Stimulated activated naive CD4-positive, alpha-beta T cell treated with Interleukin-2 at 50 U/mL for 16 hours (primary cell): Measurements from ENCODE around the gene KLC1.

Experiments
- DNase-seq: peaks from one replicate; lab custom pipeline; 2025; lab: John Stamatoyannopoulos, UW

KLC1 gene

DNA sequence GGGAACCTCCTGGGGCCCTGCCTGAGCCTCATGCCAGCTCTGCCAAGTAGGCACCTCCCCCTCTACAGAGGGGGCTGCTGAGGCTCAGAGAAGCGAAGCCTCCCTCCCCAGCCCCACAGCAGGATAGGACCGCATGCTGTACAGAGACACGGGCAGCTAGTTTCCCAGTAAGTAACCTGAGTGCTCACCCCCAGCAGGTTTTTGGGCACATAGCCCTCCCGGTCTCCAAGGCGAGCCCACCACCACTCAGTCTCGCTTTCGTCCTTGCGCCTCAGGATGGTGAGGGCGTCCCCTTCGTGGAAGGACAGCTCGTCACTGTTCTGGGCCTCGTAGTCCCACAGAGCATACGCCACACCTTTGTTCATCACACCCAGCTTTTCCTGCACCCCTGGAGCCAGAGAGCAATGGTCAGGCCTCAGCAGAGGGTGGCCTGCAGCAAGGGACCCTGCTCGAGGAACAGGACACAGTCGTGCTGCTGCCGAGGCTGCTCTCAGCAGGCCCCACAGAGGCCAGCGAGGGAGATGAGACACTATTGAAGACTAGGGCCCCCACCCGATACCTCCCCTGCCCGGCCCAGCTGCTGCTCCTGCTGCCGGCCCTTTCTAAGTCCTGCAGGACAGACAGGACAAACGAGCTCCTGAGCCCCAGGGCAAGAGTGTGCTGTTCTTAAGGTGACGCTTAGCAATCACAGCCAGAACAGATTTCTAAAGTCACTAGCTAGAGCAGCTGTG, 107.0 kb downstream of the KLC1 start:
- no peak for DNase-seq

DNA sequence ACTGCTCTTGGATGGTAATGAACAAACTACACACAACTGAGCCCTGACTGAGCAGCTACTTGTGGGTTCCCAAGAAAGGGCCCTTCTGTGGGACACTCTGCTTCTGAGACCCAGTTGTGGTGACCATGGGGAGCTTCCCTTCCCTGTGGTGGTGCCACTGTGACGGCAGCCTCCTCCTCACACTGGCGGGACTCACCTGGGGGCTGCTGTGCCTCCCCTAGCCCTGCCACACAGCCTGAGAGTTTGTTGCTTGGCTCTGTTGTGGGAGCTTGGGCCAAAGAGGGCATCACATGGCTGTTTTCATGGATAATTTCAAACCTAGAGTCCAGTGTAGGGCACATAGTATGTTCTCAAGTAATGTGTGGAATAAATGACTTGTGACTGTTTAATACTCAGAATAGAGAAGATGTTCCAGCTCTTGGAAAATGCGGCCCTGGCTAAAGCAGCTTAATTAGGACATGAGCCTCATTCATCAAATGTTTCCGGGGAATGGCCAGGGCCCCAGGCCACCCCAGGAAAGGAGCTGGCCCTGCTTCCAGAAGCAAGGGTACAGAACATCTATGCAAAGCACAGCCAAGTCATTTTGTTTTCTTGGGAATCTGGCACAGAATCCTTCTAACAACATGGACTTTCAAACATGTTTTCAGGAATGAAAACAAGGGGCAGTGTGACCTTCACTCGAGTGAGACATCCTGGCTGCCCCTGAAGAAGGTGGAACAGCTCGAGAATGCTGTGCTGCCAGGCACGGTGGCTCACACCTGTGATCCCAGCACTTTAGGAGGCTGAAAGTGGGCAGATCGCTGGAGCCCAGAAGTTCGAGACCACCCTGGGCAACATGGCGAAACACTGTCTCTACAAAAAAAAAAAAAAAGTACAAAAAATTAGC, 107.8 kb downstream of the KLC1 start:
- no peak for DNase-seq

DNA sequence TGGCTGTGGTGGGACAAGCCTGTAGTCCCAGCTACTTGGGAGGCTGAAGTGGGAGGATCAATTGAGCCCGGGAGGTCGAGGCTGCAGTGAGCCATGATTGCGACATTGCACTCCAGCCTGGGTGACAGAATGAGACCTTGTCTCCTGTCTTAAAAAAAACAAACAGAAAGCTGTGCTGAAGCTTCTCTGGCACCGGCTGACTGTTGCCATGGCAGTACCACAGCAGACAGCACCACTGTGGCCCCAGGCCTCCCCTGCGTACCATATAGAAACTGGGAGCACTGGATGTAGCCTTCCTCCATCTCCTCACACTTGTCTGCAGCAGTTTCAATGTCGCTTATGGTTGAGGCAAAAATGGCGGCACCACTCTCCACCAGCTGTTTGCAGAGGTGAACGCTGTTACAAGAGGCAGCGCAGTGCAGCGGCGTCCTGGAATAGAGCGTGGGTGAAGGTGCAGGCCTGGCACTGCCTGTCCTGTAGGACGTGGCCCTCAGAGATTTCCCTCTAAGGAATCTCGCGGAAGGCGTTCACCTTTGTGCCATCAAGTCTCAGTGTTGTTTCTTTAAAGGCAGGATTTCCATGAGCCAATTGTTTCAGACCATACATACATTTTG, 108.5 kb downstream of the KLC1 start:
- DNase-seq = no peak

DNA sequence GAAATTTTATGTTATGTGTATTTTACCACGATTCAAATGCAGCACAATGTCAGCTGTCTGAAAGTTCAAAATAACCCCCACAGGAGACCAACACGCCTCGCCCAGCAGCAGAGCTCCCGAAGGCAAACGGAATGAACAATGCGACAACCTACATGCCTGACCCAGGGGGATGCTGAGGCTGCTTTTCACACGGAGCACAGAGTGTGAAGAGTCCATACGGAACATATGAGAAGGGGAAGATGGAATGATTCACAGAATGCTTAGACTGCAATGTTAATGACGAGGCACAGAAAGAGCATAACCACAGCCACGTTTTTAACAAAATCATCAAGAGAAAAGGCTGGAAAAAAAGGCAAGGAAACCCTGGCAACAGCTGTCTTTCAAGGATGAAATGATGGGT, 109.2 kb downstream of the KLC1 start:
- no peak for DNase-seq

DNA sequence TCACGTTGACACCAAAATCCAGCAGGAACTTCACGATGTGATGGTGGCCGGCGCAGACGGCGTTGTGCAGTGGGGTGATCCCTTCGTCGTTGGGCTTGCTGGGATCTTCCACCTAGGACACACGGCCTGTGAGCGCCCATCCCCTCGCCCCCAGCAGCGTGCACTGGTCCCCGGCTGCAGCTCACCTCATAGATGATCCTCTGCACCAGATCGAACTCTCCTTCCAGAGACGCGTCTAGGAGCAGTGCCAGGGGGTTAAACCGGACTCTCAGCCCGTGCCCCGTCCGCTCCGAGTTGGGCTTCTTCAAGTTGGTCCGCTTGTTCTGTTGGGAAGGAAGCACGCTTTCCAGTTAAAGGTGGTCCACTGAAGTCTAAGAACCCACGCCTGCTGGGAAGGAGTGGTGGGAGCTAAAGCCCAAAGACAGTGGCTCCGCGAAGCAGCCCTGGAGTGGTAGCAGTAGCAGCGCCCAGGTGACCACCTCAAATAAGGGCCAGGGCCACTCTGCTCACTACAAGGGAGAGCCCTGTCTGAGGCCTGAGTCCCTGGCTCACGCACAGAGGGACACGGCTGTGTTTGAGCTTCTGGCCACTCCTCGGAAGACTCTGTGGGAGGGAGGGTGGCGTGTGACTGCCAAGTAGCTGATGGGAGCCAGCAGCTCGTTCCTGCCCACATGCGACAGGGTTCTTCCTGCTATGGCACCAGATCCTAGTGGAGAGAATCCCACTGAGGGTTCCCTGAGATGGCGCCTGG, 109.9 kb downstream of the KLC1 start:
- no peak for DNase-seq

DNA sequence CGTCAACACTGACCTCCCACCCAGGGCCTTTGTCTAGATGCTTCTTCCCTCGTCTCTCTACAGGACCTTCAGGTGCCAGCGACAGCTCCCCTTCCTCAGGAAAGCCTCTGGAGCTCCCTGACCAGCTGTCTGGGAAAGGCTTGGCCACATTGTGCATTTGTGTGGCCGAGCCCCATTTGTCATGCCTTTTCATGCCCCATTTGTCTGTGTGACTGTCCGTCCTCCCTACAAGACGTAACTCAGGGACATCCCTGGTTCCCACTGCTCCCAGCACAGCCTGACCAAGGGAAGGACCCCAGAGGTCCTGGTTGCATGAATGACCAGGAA, 110.4 kb downstream of the KLC1 start:
- DNase-seq = no peak

DNA sequence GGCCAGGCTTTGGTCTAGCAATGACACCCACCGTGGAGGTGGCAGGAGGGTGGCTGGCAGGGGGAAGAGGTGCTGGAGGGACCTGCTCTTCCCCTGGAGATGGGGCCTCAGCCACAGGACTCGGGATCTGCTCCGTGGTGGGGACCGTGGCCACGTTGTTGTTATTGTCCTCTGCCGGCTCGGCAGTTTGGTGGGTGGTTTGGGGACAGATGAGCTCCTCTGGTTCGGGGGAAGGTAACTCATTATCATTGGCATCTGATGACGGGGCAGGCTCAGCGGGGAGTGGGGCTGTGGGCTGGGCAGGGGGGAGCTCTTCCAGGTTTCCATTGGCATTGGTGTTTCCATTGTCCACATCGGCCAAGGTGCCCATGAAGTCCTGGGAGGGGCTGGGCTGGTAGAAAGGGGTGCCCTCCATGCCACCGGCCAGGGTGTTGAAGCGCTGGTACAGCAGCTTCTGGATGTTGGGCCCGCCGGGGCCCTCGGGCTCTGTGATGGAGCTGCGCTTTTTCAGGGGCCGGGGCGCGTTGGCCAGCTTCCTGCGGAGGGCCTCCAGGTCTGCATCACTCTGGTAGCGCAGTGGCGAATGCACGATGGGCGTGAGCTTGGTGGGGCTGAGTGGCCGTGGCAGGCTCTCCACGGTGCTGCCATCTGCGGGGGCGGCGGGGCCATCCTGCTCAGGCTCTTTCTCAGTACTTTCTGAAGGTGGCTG, 110.9 kb downstream of the KLC1 start:
- DNase-seq = no peak

DNA sequence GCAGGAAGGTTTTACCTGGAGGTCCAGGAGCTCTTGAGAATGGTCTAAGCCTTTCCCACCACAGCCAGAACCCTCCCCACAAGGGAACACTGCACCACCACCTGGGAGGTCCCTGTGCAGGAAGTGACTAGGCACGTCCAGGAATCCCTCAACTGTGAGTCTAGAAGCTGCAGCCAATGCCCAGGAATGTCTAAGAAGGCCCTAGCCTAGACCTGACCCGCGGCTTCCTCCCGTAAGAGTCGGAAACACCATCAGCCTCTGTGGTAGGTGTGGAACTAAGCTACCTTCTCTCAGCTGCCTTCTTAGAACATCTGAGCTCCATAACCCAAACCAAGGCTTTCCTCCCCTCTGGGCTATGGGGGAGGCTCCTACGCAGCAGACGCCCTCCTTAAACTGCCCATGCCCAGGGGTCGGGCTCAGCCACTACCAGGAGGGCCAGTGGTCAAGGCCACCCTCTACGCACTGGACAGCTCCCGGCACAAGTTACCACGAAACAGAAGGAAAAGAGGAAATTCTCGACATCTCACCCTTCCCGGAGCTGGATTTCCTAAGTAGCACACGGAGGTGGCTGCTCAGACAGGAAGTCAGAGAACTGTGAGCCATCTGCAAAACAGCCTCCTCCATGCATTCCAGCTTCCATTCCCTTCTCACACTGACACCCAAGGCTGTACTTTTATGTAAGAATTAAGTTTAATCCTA, 112.1 kb downstream of the KLC1 start:
- DNase-seq = no peak

DNA sequence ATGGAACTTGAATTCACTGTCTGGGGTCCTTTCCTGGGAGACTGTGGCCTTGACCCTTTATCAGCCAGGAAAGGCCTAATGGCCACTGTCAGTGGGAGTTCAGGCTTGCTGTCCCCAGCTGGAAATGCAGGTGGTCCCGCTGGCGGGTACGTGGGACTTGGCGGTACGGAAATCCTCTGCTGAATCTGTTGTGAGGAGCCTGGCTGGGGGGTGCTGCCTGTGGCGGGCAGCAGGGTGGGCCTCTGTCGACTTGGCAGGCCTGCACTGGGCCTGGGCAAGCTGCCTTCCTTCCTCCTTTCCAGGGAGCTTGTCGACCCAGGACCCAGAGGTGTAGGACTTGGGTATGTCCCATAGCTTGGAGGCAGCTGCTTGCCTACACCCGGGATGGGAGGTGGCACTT, 112.9 kb downstream of the KLC1 start:
- no peak for DNase-seq

DNA sequence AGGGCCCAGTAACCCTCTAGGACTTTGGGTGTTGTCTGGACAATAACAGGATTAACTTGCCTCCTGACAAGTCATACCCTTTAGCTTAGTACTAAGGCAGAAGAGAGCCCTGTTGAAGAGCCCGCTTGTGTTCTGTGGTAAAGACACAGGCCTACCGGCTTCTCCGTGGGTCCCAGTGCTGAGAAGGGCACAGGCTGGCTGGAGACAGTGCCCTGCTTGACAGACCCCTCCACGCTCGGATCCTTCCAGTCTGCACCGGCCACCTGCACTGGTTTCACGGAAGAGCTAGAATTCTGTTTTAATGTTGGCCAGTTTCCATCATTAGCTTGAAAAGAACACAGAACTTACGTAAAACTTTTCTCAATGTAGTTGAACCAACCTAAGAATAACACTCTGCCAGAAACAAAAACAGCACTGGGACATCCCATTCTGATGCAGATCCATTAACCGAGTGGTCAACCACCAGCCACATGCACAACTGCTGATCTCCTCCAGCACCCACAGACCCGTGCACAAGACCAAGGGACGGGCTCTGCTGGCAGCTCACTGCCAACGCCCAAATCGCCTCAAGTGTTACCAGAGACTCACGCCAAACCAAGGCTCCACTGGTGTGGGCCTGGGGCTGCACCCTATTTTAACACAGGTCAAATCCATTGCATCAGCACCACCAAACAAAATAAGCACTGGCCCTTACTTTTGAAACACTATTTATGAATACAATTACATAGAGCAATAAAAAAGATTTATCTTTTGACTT, 113.7 kb downstream of the KLC1 start:
- DNase-seq = no peak

DNA sequence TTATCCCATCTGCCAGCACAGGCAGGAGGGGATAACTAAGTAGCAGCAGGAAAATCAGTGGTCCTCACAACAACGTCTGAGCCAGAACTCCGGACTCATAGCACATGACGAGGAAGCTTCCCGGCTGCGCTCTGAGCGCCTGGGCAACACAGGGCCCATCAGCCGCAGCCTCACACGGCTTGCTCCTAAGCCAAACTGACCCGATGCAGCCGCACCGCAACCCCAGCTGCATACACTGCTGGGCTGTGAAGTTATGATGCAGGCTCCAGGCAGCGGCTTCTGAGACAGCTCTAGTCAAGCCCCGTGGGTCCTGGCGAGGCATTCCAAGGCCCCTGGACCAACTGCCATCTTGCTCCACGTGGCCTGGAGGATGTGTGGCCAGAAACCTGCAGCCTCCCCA, 114.7 kb downstream of the KLC1 start:
- DNase-seq = no peak

DNA sequence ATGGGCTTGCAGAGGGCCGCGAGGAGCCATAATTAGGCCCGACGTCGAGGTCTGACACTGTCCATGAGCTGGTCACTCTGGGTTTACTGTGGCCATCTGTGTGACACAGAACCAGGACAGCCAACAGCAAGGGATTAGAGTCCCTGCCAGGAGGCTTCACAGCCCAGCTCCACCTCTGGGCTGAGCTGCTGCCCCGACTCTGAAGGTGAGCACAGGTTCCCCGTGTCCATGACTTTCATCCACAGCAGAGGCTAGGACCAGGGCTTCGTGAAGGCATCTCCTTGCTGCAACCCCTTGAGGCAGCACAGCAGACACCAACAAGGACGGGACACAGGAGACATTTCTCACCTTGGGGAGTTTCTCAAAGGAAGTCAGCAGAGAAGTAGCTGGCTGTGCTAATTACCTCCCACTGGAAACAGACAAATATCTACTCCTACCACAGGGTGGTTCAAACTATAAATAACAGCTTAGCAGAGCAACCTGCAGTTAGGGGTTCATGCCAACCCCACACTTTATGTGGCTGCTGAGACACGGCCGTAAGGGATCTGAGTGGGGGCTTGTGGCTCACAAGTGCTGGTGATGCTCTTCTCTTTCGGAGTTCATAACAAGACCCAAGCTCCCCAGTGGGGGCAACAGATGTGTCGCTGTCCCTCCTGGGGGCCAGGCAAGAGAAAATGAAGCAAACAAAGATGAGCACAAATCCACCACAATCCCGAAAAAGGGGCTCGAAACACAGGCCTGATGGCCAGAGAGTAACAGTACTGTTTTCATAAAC, 115.8 kb downstream of the KLC1 start:
- no peak for DNase-seq

DNA sequence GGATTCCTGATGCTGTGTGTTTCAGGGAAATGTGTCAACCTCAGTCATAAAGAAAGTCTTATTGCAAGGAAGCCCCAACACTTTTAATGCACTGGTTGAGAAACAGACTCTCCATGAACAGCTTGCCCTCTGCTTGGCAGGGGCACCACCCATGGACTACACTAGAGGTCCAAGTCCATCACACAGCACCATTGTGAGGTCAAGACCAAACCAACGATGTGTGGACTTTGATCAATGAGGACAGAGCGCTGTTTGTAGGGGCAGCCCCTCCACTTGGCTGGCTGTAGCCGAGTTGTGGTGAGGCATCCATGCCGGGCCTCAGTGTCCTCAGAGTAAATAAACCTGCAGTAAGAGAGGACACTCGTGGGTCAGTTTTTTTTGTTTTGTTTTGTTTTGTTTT, 116.4 kb downstream of the KLC1 start:
- DNase-seq = no peak

DNA sequence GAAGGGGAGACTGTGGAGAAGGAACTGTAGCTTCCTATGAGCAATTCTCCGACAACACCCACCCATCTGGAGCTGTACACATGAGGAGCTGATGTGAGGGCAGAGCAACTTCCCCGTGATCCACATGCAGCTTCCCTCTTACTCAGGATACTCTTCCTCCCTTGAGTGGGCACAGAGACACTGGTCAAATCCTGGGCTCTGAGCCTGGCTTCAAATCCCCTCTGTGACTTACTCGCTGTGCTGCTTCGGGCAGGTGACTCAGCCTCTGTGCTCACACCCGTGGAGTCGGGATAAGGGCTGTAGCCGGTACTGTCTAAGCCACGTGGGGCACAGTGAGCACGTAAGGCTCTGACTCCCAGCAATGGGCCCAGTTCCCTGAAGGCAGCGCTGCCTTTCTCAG, 117.7 kb downstream of the KLC1 start:
- no peak for DNase-seq

DNA sequence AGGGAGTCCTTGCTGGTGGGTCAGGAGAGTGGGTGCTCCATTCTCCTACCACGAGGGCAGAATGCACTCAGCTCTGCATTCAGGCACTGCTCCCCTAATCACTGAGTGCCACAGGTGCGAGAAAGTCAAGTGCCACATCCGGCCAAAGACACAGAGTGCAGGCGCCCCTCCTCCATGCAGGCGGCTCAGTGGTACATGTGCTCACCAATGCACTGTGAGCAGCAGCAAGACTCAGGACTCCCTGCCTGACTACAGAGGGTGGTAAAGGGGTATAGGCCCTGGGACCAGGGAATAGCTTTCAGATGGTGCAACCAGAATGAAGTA, 119.5 kb downstream of the KLC1 start:
- DNase-seq = peak; percentile 4

DNA sequence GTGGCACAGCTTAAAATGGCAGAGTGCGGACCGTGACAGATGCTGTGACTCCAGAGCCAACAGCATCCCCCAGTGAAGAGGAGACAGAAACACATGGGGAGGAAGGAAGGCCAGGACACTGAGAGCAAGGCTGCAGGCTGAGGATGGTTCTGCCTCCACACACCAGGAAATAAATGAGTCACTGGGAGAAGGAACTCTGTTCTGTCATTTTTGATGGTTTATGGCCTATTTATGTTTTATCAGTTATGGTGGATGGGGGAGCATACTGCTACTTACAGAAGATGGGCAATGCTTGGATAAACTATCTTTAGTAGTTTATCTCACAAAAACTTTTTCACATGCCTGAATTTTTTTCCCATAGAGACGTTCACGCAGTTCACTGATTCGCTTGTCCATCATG, 120.4 kb downstream of the KLC1 start:
- DNase-seq = no peak

DNA sequence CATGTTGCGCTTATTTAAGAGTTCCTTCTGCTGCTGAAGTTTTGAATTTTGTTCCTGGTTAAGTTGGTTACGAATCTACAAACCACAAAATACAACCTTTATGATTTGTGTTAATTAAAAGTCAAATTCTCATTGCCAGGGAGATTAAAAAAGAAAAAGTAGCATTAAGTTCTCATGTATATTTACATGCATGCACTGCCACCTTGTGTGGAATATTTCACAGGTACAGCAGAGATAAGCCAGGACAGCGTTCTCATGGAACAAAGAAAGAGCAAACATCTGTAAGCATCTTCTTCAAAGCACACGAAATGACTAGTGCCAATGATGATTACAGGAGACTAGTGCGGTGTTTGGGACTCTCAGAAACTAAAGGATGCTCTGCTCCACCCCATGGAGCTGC, 120.8 kb downstream of the KLC1 start:
- DNase-seq = no peak
